Fibroblast of skin of left quadriceps (primary cell): ENCODE data around the gene OCIAD1.
"Not testable (repeated sequence)": the region's sequence is repeated elsewhere in the genome, so short reads cannot be mapped to it uniquely, and the experiment has no call there.

Experiments used
- DNase-seq, 2 experiments: peaks; one replicate each; pipeline ENCODE4 v3.0.0-alpha.2; 2013; ENCODE audit warnings: low read depth in 2 of 2

Gene OCIAD1, protein sequence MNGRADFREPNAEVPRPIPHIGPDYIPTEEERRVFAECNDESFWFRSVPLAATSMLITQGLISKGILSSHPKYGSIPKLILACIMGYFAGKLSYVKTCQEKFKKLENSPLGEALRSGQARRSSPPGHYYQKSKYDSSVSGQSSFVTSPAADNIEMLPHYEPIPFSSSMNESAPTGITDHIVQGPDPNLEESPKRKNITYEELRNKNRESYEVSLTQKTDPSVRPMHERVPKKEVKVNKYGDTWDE

DNA sequence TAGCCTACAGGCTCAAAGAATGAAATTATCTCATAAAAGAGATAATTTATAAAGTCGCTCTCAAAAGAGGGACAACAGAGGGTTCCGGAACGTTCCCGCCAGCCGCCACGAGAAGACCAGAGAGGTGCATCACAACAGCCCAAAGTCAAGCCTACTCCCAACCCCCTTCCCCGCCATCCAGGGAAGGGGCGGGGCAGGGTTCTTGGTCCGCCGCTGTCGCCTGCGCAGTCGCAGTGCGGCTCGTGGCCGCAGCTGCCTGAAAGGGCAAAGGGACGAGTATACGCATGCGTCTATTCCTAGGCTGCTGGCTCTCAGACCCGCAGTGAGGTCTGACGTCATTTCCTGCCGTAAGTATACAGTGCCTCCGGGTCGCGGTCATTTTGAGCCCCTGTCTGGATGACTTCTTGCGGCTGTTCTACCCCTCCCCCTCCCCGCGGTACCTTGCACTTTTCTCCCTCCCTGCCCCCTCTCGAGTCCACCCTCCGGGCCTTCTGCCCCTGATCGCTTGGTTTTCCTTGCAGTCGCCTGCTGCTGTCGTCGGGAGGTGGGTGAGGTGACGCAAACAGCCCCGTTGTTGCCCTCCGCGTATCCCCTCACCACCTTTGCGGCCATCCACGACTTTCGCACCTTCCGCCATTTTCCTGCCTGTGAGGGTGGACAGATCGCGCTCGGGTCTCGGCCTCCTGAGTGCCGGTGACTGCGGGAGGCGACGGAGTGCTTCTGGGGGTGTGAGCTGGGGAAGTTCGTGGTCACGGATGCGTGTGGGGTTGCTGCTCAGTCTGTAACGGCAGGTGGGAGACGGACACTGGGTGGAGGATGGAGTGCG, at the start of gene OCIAD1:
Gene OCIAD1 (plus strand): TSS at position 383 of the 826 bp plus-strand sequence. CDS start 1,537 bp downstream, outside the sequence.
- DNase-seq = peak; percentile 98

DNA sequence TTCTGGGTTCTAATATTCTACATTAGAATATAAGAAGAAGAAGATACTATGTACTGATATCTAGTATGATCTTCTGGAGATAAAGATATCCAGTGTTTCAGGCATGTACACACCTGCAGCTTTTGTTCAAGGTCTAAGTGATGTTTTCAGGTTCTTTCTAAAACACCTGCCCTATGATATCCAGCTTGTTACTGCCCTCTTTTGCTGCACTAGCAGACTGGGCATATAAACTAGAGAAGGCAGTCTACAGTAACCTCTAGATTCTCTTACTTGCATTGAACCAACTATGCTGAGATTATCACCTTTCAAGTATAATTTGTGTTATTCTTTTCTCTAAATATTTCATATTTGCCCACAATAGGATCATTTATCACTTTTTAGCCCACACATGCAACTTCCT, 48.9 kb upstream of the OCIAD1 start:
- DNase-seq = no peak

DNA sequence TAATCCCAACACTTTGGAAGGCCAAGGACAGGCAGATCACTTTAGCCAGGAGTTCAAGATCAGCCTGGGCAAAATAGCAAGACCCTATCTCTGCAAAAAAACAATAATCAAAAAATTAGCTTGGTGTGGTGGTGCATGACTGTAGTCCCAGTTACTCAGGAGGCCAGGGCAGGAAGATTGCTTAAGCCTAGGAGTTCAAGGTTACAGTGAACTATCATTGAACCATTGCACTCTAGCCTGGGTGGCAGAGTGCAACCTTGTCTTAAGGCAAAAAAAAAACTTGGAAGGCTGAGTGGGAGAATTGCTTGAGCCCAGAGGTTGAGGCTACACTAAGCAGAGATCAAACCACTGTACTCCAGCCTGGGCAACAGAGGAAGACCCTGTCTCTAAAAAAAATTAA, 45.6 kb upstream of the OCIAD1 start:
- DNase-seq = no peak

DNA sequence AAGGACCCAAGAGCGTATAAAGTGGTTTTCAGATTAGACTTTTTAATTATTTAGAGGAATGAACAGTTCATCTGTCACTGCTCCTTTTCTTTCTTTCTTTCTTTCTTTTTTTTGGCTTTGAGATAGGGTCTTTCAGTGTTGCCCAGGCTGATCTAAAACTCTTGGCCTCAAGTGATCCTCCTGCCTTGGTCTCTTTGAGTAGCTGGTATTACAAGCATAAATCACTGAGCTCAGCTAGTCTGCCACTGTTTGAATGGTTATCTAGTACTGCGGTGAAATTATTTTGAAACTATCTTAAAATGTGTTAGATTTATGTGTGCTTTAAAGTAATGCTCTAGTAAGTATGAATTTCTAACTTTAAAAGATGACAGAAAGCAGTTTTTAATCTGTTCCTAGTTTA, 44.3 kb upstream of the OCIAD1 start:
- DNase-seq = no peak

DNA sequence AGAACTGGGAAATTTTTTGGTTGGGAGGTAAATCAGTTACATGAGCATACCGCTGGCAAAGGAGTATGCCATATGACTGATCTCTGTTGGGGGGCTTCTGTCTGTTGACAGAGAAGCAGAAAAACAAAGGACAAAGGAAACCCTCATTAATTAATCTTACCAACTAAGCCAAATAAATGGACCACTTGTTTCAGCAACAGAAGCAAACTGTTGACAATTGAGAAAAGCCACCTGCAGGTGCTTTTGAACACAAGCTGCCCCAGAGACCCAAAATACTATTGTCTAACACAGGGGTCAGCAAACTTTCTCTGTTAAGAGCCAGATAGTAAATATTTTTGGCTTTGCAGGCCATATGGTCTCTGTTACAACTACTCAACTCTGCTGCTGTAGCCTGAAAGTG, 43.8 kb upstream of the OCIAD1 start:
- DNase-seq = no peak

DNA sequence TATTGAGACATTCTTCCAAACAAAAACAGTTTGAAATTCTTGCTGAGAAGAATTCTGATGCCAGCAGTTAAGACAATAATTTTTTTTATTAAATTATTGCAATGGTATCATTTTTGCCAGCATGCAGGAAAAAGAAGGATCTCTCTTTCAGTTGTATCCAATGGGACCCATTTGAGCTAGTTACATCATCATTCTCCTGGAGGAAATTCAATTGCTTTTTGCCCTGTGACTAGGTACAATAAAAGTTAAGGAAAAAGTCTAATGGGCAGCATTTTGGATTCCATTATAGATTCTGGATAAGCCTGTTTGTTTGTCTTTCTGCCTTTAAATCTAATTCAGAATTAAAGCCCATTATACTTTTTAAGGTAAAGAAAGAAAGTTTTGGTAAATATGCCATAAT, 40.3 kb upstream of the OCIAD1 start:
- DNase-seq = no peak

DNA sequence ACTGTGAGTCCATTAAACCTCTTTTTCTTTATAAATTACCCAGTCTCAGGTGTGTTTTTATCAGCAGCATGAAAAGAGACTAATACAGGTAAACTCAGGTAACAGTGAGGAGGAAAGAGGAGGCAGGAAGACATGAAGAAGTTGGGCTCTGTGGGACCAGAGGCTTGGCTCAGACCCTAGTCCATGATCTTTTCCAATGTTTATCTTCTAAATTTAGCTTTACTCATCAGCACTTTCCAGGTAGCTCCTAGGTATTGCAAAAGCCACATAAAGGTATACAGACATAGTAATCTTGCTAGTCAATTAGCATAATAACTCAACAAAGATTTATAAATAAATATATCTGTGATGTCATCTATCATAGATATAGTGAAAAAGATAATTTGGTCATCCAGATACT, 39.6 kb upstream of the OCIAD1 start:
- no peak for DNase-seq

DNA sequence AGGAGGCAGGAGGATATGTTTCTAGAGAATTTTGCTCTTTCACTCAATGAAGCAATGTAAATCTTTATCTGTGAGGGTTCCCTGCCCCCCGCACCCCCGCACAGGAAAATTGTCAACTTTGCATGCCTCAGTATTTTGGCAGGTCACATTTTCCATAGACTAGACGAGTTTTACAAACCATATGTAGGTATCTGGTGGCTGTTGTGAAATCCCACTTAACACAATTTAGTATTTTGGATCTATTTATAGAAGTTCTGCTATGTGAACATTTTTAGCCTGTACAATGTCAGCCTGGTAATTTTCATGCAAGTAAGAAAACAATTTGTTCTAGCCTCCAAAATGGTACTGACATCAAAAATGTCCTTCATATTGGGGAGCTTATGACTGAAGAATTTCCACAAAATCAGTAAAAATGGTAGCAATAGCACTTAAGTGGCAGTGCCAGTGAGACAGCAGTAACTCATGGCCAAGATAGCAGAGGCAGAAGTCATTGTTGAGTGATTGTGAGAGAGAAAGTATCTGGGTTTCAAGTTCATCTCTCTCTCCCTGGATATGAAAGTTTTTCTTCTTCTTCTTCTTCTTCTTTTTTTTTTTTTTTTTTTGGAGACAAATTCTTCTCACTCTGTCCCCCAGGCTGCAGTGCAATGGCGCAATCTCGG, 38.4 kb upstream of the OCIAD1 start:
- DNase-seq = no peak

DNA sequence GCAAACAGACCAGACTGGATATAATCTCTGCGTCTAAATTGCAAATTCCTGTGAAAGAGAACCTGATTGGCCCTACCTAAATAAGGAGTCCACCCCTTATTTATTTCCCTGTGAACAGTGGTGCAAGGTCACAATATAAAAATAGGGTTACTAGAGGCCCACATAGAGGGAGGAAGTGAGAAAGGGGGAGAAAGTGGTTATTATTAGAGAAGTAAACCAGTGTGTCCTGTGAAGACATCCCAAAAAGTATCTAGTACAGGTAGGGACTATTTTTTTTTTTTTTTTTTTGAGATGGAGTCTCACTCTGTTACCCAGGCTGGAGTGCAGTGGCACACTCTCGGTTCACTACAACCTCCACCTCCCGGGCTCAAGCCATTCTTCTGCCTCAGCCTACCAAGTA, 35.8 kb upstream of the OCIAD1 start:
- no peak for DNase-seq

DNA sequence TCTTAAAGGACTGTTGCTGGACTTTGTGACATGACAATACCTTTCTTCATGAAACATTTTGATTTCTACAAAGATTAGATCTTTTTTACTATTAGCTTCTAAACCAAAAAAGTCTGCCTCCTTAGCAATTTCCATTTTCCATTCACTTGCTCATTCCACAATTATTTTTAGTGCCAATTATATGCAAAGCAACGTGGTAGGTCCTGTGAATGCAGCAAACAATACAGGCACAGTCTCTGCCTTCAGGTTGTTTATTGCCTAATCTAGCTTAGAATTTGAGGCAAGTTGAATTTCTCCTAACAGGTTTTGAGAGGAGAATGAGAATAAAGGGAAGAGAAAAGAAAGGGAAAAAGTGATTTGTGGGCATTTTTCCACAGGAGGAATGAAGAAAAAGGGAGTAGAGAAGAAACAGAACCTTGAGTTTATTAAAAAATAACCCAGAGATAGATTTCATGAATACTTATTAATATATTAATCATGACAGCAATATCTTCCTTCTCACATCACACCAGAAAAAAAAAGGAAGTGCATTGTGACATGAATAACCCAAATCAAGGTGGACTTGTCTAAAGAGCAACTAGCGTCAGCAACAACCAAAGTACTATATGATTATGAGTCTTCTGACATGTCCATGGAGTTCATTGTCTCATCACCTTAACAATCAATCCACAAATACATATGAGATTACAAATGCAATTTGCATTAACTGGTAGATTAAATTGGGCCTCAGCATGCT, 34.5 kb upstream of the OCIAD1 start:
- no peak for DNase-seq

DNA sequence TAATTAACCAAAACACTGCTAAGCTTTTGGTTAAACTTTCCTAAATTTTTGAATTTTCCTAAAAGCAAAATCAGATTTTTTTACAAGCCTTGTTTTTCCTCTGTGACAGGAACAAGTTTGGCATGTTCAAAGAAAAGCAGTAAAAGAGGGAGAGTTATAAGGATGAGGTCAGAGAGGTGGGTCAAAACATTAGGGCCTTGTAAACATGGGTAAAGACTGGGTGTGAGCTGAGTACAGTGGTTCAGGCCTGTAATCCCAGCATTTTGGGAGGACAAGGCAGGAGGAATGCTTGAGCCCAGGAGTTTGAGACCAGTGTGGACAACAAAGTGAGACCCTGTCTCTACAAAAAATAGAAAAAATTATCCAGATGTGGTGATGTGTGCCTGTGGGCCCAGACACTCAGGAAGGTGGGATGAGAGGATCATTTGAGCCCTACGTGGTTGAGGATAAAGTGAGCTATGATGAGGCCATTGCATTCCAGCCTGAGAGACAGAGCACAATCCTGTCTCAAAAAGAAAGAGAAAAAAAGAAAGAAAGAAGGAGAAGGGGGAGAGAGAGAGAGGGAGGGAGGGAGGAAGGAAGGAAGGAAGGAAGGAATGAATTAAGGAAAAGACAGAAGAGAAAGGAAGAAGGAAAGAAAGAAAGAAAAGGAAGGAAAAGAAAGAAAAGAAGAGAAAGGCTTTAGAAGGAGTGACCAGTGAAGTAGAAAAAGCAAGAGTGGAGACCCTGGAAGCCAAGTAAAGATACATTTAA, 33.8 kb upstream of the OCIAD1 start:
- DNase-seq = no peak

DNA sequence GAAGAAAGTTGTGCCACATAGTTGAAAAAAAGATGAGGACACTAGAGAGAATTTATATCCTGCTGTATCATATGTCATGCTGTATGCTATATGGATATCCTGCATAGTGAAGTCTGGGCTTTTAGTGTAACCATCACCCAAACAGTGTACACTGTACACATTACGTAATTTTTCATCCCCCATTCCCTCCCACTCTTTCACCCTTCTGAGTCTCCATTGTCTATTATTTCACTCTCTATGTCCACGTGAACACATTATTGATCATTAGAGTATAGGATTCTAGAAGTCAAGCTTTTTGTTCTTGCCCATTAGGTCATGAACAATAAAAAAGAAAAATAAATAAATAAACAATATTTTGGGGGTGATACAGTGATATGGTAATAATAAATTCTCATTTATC, 32.8 kb upstream of the OCIAD1 start:
- no peak for DNase-seq

DNA sequence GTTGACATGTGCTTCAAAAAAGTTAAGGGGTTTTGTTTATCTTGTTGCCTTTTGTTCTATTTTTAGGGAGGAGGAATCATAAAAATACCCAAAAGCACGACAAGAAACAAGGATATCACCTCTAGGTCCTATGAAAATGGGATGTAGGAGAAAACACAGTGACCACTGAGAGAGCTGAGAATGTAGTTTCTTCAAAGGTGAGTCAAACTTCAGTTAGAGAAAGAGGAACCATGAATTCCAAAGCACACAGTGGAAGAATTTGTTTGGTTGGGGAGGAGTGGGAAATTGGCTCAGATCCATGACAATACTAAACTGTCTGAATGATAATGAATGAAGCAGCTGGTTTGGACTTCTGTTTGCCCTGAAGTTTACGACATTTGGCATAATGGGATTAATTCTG, 31.7 kb upstream of the OCIAD1 start:
- no peak for DNase-seq

DNA sequence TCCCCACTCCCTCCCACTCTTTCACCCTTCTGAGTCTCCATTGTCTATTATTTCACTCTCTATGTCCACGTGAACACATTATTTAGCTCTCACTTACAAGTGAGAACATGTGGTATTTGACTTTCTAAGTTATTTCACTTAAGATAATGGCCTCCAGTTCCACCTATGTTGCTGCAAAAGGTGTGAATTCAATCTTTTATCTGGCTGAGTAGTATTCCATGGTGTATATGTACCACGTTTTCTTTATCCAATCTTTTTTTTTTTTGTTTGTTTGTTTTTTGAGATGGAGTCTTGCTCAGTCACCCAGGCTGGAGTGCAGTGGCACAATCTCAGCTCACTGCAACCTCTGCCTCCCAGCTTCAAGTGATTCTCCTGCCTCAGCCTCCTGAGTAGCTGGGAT, 30.7 kb upstream of the OCIAD1 start:
- DNase-seq = not testable (repeated sequence)

DNA sequence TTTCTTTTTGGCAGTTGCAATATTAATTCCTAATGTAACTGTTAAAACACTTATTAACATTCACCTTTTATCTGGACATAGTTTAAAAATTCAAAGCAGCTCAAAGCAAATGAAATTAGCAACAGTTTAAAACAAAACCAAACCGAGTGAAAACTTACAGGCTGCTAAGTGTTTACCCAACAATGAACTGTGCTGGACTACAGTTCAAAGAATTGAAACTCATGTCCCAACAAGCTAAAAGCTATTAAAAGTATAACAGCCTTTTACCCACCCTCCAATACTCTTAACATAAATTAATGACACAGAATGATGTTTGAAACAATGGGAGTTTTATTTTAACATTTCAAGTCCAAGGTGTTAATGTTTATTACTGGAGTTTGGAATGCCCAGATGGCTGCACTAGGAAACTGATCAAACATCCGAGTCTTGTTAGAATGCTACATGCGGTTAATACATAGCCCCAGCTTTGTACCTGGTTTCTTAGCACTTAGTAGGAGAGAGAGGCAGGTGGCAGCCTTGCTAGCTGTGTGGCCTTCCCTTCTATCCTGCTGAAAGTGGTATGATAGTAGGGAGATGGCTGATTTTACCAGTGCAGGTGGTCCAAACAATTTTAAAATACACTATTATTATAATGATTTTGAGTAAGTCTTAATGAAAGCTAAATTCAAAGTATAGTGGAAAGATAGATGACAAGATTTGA, 29.7 kb upstream of the OCIAD1 start:
- no peak for DNase-seq

DNA sequence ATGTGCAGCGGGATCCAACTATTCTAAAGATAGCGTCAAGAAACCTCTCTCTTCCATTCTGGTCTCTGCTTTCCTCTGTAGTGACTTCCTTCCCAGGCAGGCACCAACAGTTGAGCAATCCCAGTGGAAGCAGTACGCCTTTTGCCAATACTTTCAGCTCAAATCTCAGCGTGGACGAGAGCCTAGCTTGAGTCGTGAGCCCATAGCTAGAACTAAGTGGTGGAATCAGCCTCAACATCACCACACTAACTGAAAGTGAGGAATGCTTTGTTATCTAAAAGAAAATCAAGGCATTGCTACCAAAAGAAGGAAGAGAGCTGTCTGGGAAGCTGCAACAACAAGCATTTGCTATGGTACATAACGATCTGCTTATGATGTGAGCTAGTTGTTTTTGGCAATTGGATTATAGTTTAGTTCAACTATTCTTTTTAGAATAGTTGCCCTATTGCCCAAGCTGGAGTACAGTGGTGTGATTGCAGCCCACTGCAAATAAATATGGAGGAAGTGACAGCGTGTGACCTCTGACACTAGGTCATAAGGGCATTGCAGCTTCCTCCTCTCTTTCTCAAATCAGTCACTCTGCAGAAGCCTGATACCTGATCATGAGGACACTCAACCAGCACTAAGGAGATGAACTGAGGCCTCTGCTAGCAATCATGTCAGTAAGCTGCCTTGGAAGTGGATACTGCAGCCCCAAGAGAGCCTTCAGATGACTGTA, 26.1 kb upstream of the OCIAD1 start:
- no peak for DNase-seq

DNA sequence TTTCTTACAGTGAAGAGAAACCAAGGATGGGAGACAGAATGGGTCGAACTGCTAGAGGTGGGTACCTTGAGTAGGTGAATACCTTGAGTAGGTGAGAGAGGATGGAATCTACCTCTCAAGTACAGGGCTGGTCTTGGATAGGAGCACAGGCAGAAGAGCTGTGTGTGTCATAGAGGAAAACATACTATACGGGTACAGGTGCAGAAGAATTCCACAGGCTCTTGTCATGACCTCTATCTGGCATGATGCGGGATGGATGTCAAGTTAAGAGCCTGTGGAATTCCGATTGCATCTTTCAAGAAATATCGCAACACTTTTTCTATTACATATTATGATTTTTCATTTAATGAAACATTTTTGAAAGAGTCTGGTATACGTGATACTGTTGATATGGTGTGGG, 18.0 kb upstream of the OCIAD1 start:
- no peak for DNase-seq

DNA sequence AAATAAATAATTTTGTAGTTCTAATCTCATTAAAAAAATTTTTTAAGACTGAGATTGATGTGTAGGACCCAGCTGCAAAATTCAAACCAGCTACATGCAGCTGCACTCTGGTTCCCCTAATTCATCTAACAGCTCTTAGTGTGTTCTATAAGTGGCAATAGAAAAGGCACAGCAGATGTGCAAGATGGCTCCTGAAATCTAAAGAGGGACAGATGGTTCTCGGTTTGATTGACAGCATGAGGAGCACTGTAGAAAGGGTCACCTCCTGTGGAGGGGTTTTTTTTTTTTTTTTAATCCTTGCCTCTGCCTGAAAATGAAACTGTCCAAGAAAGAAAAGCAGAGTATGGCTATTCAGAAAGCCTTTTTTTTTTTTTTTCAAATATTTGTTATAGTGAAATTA, 16.9 kb upstream of the OCIAD1 start:
- no peak for DNase-seq

DNA sequence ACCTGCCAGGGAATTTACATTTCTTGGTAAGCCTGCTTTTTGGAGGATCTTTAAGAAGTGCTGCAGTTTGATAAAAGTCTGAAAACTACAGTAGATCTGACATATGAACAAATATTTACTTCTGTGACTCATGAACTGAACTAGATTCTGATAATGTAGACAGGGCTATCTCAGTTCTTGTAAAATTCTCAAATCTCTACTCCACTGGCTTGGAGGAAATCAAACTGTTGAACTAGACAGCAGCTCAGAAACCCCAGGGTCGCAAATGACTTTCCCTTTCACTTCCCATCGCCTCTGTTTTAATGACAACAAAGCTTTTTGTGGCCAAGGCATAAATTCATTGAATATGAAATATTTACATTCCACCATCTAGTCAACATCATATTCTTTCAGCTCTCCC, 15.4 kb upstream of the OCIAD1 start:
- no peak for DNase-seq

DNA sequence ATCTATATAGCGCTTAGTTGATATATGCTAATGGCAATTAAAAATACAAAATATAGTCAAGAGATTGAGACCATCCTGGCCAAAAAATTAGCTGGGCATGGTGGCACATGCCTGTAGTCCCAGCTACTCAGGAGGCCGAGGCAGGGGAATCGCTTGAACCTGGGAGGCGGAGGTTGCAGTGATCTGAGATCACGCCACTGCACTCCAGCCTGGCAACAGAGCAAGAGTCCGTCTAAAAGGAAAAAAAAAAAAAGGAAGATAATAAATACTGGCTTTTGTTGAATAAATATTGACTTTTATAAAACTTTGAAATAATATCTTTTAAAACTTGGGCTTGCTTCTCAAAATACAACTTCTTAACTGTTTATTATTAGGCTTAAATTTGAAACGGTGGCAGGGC, 14.6 kb upstream of the OCIAD1 start:
- DNase-seq = not testable (repeated sequence)
